ENCODE measurements around the gene MBNL2.
A peak's percentile ranks its signal among the peaks of the same experiment; 100 is the strongest.

MBNL2 gene

GRCh38 chr13:97430296-97430695, 208.2 kb downstream of the MBNL2 start:
- TF ChIP-seq ZFX (IDR thresholded peaks at IDR 0.05) (no peak), CTCF (conservative IDR thresholded peaks at IDR 0.05) (no peak)
- no peak overlapping the region for H3K27ac ChIP-seq

- H3K27ac ChIP-seq, result no peak overlapping the region
- TF ChIP-seq ZFX (IDR thresholded peaks at IDR 0.05), result no peak
- no peak for TF ChIP-seq CTCF (conservative IDR thresholded peaks at IDR 0.05)
Observed at GRCh38 chr13:97431171-97431764, 209.1 kb downstream of the MBNL2 start.

GRCh38 chr13:97432232-97432916, 210.2 kb downstream of the MBNL2 start:
- H3K27ac ChIP-seq, result peak overlapping the region; percentile 17; the same call in 1 of the 2 replicates
- TF ChIP-seq ZFX (IDR thresholded peaks at IDR 0.05) (no peak), CTCF (conservative IDR thresholded peaks at IDR 0.05) (no peak)

DNA sequence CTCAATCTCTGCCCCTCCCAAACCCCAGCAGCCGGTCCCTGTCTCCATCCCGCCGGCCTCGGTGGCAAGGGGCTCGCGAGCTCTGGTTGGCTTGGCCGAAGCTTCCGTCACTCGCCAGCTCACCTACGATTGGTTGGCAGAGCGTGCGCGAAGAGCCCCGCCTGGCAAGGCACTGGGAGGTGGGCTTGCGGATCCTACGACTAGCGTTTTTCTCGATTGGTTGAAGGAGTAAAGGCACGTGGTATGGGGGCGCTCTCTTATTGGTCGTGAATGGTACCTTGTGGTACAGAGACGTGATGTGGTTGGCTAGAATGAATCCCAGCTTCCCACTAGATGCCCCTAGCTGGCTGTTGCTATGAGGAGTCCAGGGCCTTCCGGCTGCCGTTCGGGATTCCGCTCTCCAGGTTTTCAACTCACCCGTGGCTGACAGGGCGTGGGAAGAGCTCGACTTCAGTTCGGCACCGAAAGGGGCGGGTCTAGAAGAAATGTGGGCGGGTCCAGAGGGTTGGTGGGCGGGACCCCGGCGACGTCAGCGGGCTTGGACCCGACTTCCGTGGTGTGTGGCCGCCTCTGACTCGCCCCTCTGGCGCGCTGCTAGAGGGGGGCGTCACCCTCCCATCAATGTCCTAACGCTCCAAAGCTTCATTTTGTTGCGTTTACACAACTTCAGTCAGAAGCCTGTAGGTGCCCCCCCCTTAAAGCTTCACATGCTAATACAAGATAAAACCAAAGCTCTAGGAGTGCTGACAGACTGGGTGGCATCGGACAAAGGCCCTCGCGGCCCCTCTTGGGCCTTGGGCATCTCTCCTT, 211.0 kb downstream of the MBNL2 start:
- no peak for TF ChIP-seq CTCF (conservative IDR thresholded peaks at IDR 0.05)
- TF ChIP-seq ZFX (IDR thresholded peaks at IDR 0.05), result no peak
- H3K27ac ChIP-seq, result peak overlapping the region; percentile 80

DNA sequence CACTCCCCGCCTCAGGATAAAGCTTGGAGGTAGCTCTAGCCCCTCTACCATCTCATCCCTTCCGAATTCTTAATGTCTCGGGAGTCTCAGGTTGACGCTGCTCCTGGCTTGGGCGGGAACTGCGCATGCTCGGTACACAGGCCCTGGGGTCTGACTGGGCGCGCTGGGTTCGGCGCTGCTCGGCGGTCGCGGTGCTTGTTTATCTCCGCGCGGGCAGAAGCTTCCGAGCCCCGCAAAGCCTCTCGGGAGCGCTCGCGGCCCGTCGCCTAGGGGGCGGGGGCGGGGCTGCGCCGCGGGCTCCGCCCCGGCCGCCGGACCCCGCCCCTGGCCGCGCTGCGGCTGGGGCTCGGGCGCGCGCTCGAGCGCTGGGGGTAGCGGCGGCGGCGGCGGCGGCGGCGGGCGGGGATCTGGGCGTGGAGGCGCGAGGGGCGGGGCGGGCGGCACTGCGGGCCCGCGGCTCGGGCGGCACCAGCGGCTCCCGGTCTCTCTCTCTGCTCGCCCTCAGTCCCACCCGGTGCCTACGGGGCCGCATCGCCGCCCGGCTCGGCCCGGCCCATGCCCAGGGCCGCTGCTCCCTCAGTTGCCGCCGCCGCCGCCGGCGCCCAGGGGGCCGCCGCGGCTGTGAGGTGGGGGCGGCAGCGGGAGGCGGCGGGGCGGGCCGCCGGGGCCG, 211.7 kb downstream of the MBNL2 start, which contains the start of gene RAP2A:
Gene RAP2A (plus strand): TSS at position 443 of the 670 bp plus-strand sequence. CDS start 302 bp downstream, outside the sequence.
- TF ChIP-seq ZFX (IDR thresholded peaks at IDR 0.05) (no peak), CTCF (conservative IDR thresholded peaks at IDR 0.05) (peak; percentile 6)
- peak within 1 kb of the TSS; percentile 80 for H3K27ac ChIP-seq

GRCh38 chr13:97434397-97435201, 212.5 kb downstream of the MBNL2 start:
- TF ChIP-seq ZFX (IDR thresholded peaks at IDR 0.05), result no peak
- peak overlapping the region; percentile 80 for H3K27ac ChIP-seq

DNA sequence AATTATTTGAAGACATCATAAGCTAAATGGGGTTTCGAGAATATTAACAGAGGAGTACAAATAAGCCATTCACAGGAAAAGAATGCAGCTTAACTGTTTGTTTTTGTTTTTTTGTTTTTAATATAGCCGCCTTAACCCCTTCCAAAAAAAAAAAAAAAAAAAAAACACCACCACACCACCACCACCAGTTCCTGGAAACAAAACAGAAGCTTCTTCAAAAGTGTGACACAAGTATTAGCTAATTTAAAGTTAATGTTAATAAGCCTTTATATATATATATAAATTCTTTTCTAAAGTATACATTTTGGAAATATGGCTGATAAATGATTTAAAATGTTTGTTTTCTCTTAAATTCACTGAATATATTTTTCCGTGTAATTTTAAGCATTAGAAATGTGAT, 213.2 kb downstream of the MBNL2 start:
- no peak overlapping the region for H3K27ac ChIP-seq
- TF ChIP-seq CTCF (conservative IDR thresholded peaks at IDR 0.05), result no peak
- TF ChIP-seq ZFX (IDR thresholded peaks at IDR 0.05), result no peak
